Measurements from ENCODE around the gene TEPSIN. TPM values are rescaled to one million over a fixed set of nuclear protein-coding genes. Genes with fewer than 3 reads are reported as not detected.

The TEPSIN gene
- total and polyA plus RNA-seq, 2 donors (not counting 1 experiment from before 2014, with no cell fraction given): 5.6 to 11.2 TPM

GRCh38 chr17:81286491-81287145 lies 47.8 kb upstream of the TEPSIN start:
- H3K27me3 ChIP-seq (ENCODE audit: control insufficient read depth, insufficient read depth, low read length): no peaks in the 10 kb centered on the region
- H3K36me3 ChIP-seq (ENCODE audit: control insufficient read depth, insufficient read depth, low read length): peaks cover 12% of the 10 kb centered on the region
- H2AFZ ChIP-seq (ENCODE audit: low read length): no peak overlapping the region
- H4K20me1 ChIP-seq (ENCODE audit: control insufficient read depth, extremely low read depth, insufficient read depth, low read length): no peaks in the 10 kb centered on the region
- no peak overlapping the region for H3K27ac ChIP-seq (ENCODE audit: insufficient read depth, low read length)
- peaks cover 28% of the 10 kb centered on the region for H3K79me2 ChIP-seq (ENCODE audit: control insufficient read depth, insufficient read depth, low read length)
- TF ChIP-seq CTCF (conservative IDR thresholded peaks at IDR 0.05 in 1 of 2, IDR thresholded peaks at IDR 0.05 in 1 of 2; ENCODE audit: low read depth in 1 of 2, low read length in 2 of 2): no peak
- TF ChIP-seq EZH2 (IDR thresholded peaks at IDR 0.05; ENCODE audit: low read length, missing control alignments): no peak
- H3K4me2 ChIP-seq (ENCODE audit: extremely low read depth, insufficient read depth, low read length): no peak overlapping the region
- no peaks in the 10 kb centered on the region for H3K9me3 ChIP-seq (ENCODE audit: control insufficient read depth, insufficient read depth, low read depth, low read length)
- no peak overlapping the region for H3K9ac ChIP-seq (ENCODE audit: insufficient read depth, low read length)
- no peak overlapping the region for H3K4me3 ChIP-seq (replicated peaks in 1 of 4; ENCODE audit: control extremely low read depth in 1 of 4, insufficient read depth in 1 of 4, low read depth in 3 of 4, low read length in 4 of 4)
- H3K4me1 ChIP-seq (ENCODE audit: control insufficient read depth, extremely low read depth, insufficient read depth, low read length): no peaks in the 10 kb centered on the region
- DNase-seq (ENCODE audit: low read depth in 2 of 2): no peak

GRCh38 chr17:81285894-81286293 lies 47.0 kb upstream of the TEPSIN start:
- peaks cover 12% of the 10 kb centered on the region for H3K36me3 ChIP-seq (ENCODE audit: control insufficient read depth, insufficient read depth, low read length)
- peaks cover 22% of the 10 kb centered on the region for H3K79me2 ChIP-seq (ENCODE audit: control insufficient read depth, insufficient read depth, low read length)
- no peak for TF ChIP-seq EZH2 (IDR thresholded peaks at IDR 0.05; ENCODE audit: low read length, missing control alignments)
- TF ChIP-seq CTCF (conservative IDR thresholded peaks at IDR 0.05 in 1 of 2, IDR thresholded peaks at IDR 0.05 in 1 of 2; ENCODE audit: low read depth in 1 of 2, low read length in 2 of 2): no peak
- H4K20me1 ChIP-seq (ENCODE audit: control insufficient read depth, extremely low read depth, insufficient read depth, low read length): no peaks in the 10 kb centered on the region
- no peak overlapping the region for H3K4me2 ChIP-seq (ENCODE audit: extremely low read depth, insufficient read depth, low read length)
- no peak for DNase-seq (ENCODE audit: low read depth in 2 of 2)
- H3K9me3 ChIP-seq (ENCODE audit: control insufficient read depth, insufficient read depth, low read depth, low read length): no peaks in the 10 kb centered on the region
- H3K4me1 ChIP-seq (ENCODE audit: control insufficient read depth, extremely low read depth, insufficient read depth, low read length): no peaks in the 10 kb centered on the region
- peak overlapping the region; percentile 61 for H3K9ac ChIP-seq (ENCODE audit: insufficient read depth, low read length)
- H2AFZ ChIP-seq (ENCODE audit: low read length): no peak overlapping the region
- H3K27me3 ChIP-seq (ENCODE audit: control insufficient read depth, insufficient read depth, low read length): no peaks in the 10 kb centered on the region
- H3K4me3 ChIP-seq (replicated peaks in 1 of 4; ENCODE audit: control extremely low read depth in 1 of 4, insufficient read depth in 1 of 4, low read depth in 3 of 4, low read length in 4 of 4): no peak overlapping the region
- peak overlapping the region; percentile 59 for H3K27ac ChIP-seq (ENCODE audit: insufficient read depth, low read length)

- no peak overlapping the region for H3K4me2 ChIP-seq (ENCODE audit: extremely low read depth, insufficient read depth, low read length)
- H4K20me1 ChIP-seq (ENCODE audit: control insufficient read depth, extremely low read depth, insufficient read depth, low read length): no peaks in the 10 kb centered on the region
- DNase-seq (ENCODE audit: low read depth in 2 of 2): peak; percentile 21 to 34
- H2AFZ ChIP-seq (ENCODE audit: low read length): no peak overlapping the region
- no peaks in the 10 kb centered on the region for H3K4me1 ChIP-seq (ENCODE audit: control insufficient read depth, extremely low read depth, insufficient read depth, low read length)
- peak overlapping the region; percentile 59 for H3K27ac ChIP-seq (ENCODE audit: insufficient read depth, low read length)
- H3K9me3 ChIP-seq (ENCODE audit: control insufficient read depth, insufficient read depth, low read depth, low read length): no peaks in the 10 kb centered on the region
- H3K9ac ChIP-seq (ENCODE audit: insufficient read depth, low read length): peak overlapping the region; percentile 61
- no peak overlapping the region for H3K4me3 ChIP-seq (replicated peaks in 1 of 4; ENCODE audit: control extremely low read depth in 1 of 4, insufficient read depth in 1 of 4, low read depth in 3 of 4, low read length in 4 of 4)
- peaks cover 18% of the 10 kb centered on the region for H3K79me2 ChIP-seq (ENCODE audit: control insufficient read depth, insufficient read depth, low read length)
- TF ChIP-seq EZH2 (IDR thresholded peaks at IDR 0.05; ENCODE audit: low read length, missing control alignments) (no peak), CTCF (conservative IDR thresholded peaks at IDR 0.05 in 1 of 2, IDR thresholded peaks at IDR 0.05 in 1 of 2; ENCODE audit: low read depth in 1 of 2, low read length in 2 of 2) (no peak)
- H3K36me3 ChIP-seq (ENCODE audit: control insufficient read depth, insufficient read depth, low read length): peaks cover 11% of the 10 kb centered on the region
- H3K27me3 ChIP-seq (ENCODE audit: control insufficient read depth, insufficient read depth, low read length): no peaks in the 10 kb centered on the region
Measured at GRCh38 chr17:81285179-81285878, 46.5 kb upstream of the TEPSIN start.

Data from fibroblast of lung (primary cell).